Measurements from ENCODE around the gene CYBRD1.

DNA sequence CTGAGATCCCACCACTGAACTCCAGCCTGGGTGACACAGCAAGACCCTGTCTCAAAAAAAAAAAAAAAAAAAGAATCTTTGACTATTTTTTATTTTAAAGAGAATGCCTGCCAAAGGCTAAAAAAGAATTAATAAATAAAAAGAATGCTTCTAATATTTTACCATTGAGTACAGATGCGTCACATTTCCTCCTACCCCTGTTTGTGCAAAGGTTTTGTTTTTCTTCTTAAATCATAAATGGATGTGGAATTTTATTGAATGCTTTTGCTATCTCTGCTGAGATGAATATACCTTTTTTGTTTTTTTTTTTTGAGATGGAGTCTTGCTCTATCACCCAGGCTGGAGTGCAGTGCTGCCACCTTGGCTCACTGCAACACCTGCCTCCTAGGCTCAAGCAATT, 22.8 kb downstream of the CYBRD1 start:
- no peak for TF ChIP-seq CTCF (conservative IDR thresholded peaks at IDR 0.05 in 1 of 2, IDR thresholded peaks at IDR 0.05 in 1 of 2; ENCODE audit: low read depth in 1 of 2, low read length in 2 of 2)
- TF ChIP-seq EZH2 (IDR thresholded peaks at IDR 0.05; ENCODE audit: low read length, missing control alignments), result no peak
